ENCODE measurements around the gene GABRE. TPM values are rescaled to one million over a fixed set of nuclear protein-coding genes. Genes with fewer than 3 reads are reported as not detected.

Gene GABRE
- total RNA-seq, 4 donors from 2014 or later = 31.4 to 81.0 (median 73.4) TPM

DNA sequence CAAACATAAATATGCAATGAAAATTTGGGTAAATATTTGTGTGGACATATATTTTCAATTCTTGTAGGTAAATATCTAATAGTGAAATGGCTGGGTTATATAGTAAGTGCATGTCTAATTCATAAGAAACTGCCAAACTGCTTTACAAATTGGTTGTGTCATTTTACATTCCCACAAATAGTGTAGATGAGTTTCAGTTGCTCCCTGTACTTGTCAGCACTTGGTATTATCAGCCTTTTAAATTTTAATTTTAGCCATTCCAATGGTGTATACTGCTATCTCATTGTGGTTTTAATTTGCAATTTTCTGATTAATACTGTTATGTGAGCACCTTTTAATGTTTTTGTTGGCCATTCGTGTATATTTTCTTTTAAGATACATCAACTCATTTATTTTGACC, 23.1 kb upstream of the GABRE start:
- no peaks in the 10 kb centered on the region for H3K36me3 ChIP-seq
- TF ChIP-seq POLR2AphosphoS5 (IDR thresholded peaks at IDR 0.05) (no peak), EP300 (IDR thresholded peaks at IDR 0.05; ENCODE audit: low read depth) (no peak), POLR2A (IDR thresholded peaks at IDR 0.05) (no peak)
- TF ChIP-seq, protein P1, sequence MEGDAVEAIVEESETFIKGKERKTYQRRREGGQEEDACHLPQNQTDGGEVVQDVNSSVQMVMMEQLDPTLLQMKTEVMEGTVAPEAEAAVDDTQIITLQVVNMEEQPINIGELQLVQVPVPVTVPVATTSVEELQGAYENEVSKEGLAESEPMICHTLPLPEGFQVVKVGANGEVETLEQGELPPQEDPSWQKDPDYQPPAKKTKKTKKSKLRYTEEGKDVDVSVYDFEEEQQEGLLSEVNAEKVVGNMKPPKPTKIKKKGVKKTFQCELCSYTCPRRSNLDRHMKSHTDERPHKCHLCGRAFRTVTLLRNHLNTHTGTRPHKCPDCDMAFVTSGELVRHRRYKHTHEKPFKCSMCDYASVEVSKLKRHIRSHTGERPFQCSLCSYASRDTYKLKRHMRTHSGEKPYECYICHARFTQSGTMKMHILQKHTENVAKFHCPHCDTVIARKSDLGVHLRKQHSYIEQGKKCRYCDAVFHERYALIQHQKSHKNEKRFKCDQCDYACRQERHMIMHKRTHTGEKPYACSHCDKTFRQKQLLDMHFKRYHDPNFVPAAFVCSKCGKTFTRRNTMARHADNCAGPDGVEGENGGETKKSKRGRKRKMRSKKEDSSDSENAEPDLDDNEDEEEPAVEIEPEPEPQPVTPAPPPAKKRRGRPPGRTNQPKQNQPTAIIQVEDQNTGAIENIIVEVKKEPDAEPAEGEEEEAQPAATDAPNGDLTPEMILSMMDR (IDR thresholded peaks at IDR 0.05) = no peak
- 71 to 84% methylated on average over 1 of the region's 1 CpG for WGBS, 2 donors (ENCODE audit: low coverage in 1 of 2)
- H3K9me3 ChIP-seq = no peaks in the 10 kb centered on the region
- H3K4me3 ChIP-seq = no peak overlapping the region
- no peaks in the 10 kb centered on the region for H3K27me3 ChIP-seq
- no peak for DNase-seq
- in situ Hi-C loops (cut with MboI; ENCODE audit: low pct_ligation_motif_present in 1 of 4, low pct_unique_long_range_greater_than_20kb in 1 of 4, low sequenced_read_pairs in 3 of 4) = no loop called here
- intact Hi-C loops (cut with DNase I; ENCODE audit: low total_unique reads) = no loop called here
- no peak overlapping the region for H3K27ac ChIP-seq
- no peaks in the 10 kb centered on the region for H3K4me1 ChIP-seq

- no peak for TF ChIP-seq POLR2AphosphoS5 (IDR thresholded peaks at IDR 0.05)
- no peak for TF ChIP-seq EP300 (IDR thresholded peaks at IDR 0.05; ENCODE audit: low read depth)
- TF ChIP-seq, protein P1 (IDR thresholded peaks at IDR 0.05) = no peak
- no peak for TF ChIP-seq POLR2A (IDR thresholded peaks at IDR 0.05)
- Histone ChIP-seq H3K4me1 (no peaks in the 10 kb centered on the region), H3K27ac (no peak overlapping the region), H3K36me3 (no peaks in the 10 kb centered on the region), H3K4me3 (no peak overlapping the region), H3K27me3 (no peaks in the 10 kb centered on the region), H3K9me3 (no peaks in the 10 kb centered on the region)
- DNase-seq = no peak
- 52% methylated on average over 5 of the region's 5 CpGs; no CpG with 5 or more reads in 1 of the 2 donors for WGBS, 2 donors (ENCODE audit: low coverage in 1 of 2)
- in situ Hi-C loops (cut with MboI; ENCODE audit: low pct_ligation_motif_present in 1 of 4, low pct_unique_long_range_greater_than_20kb in 1 of 4, low sequenced_read_pairs in 3 of 4) (no loop called here), intact Hi-C loops (cut with DNase I; ENCODE audit: low total_unique reads) (no loop called here)
Observed at GRCh38 chrX:151996347-151996746, 21.9 kb upstream of the GABRE start.

- no peaks in the 10 kb centered on the region for H3K36me3 ChIP-seq
- no peaks in the 10 kb centered on the region for H3K4me1 ChIP-seq
- no peak overlapping the region for H3K4me3 ChIP-seq
- no peak overlapping the region for H3K27ac ChIP-seq
- no peak for DNase-seq
- WGBS, 2 donors (ENCODE audit: low coverage in 1 of 2) = 76% methylated on average over 3 of the region's 3 CpGs; no CpG with 5 or more reads in 1 of the 2 donors
- in situ Hi-C loops (cut with MboI; ENCODE audit: low pct_ligation_motif_present in 1 of 4, low pct_unique_long_range_greater_than_20kb in 1 of 4, low sequenced_read_pairs in 3 of 4) (no loop called here), intact Hi-C loops (cut with DNase I; ENCODE audit: low total_unique reads) (no loop called here)
- no peaks in the 10 kb centered on the region for H3K9me3 ChIP-seq
- no peaks in the 10 kb centered on the region for H3K27me3 ChIP-seq
- TF ChIP-seq POLR2AphosphoS5 (IDR thresholded peaks at IDR 0.05) (no peak), EP300 (IDR thresholded peaks at IDR 0.05; ENCODE audit: low read depth) (no peak)
Observed at GRCh38 chrX:151994476-151994875, 20.0 kb upstream of the GABRE start.

GRCh38 chrX:151988706-151989299, 14.3 kb upstream of the GABRE start:
- no peaks in the 10 kb centered on the region for H3K27me3 ChIP-seq
- no peak for DNase-seq
- WGBS, 2 donors (ENCODE audit: low coverage in 1 of 2) = 75 to 83% methylated on average over 1 to 3 of the region's 3 CpGs
- intact Hi-C loops (cut with DNase I; ENCODE audit: low total_unique reads) = no loop called here
- H3K4me3 ChIP-seq = no peak overlapping the region
- H3K36me3 ChIP-seq = no peaks in the 10 kb centered on the region
- peaks cover 0 to 3% (median 0%) of the 10 kb centered on the region in 4 donors for H3K4me1 ChIP-seq
- TF ChIP-seq POLR2A (IDR thresholded peaks at IDR 0.05) (no peak), POLR2AphosphoS5 (IDR thresholded peaks at IDR 0.05) (no peak), EP300 (IDR thresholded peaks at IDR 0.05; ENCODE audit: low read depth) (no peak)
- TF ChIP-seq, protein P1 (IDR thresholded peaks at IDR 0.05) = no peak
- no peaks in the 10 kb centered on the region for H3K9me3 ChIP-seq
- no peak overlapping the region for H3K27ac ChIP-seq
- in situ Hi-C loops (cut with MboI; ENCODE audit: low pct_ligation_motif_present in 1 of 4, low pct_unique_long_range_greater_than_20kb in 1 of 4, low sequenced_read_pairs in 3 of 4) = no loop called here

DNA sequence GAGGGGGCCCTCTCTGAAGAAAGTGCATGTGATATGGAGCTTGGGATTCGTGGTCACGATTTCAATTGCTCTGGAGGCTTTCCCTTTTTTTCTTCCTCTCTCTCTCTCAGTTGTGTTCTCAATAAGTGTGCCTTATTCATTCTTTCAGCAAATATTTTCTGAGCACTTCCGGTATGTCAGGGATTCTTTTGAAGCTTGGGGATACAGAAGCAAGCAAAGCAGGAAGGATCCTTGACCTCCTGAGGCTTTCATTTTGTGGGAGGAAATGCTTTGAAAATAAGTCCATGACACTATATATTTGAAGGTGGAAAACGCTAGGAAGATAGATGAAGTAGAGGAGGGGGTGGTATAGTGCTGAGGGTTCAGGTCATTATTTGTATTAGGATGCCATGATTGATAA, 12.6 kb upstream of the GABRE start:
- intact Hi-C loops (cut with DNase I; ENCODE audit: low total_unique reads) = no loop called here
- no peak for DNase-seq
- H3K9me3 ChIP-seq = no peaks in the 10 kb centered on the region
- no peak for TF ChIP-seq POLR2AphosphoS5 (IDR thresholded peaks at IDR 0.05)
- no peak for TF ChIP-seq POLR2A (IDR thresholded peaks at IDR 0.05)
- TF ChIP-seq EP300 (IDR thresholded peaks at IDR 0.05; ENCODE audit: low read depth) = no peak
- TF ChIP-seq, protein P1 (IDR thresholded peaks at IDR 0.05) = no peak
- H3K27me3 ChIP-seq = no peaks in the 10 kb centered on the region
- H3K36me3 ChIP-seq = no peaks in the 10 kb centered on the region
- in situ Hi-C loops (cut with MboI; ENCODE audit: low pct_ligation_motif_present in 1 of 4, low pct_unique_long_range_greater_than_20kb in 1 of 4, low sequenced_read_pairs in 3 of 4) = no loop called here
- WGBS, 2 donors (ENCODE audit: low coverage in 1 of 2) = 68 to 88% methylated on average over 3 to 4 of the region's 4 CpGs
- H3K27ac ChIP-seq = no peak overlapping the region
- H3K4me1 ChIP-seq = peaks cover 0 to 7% (median 2%) of the 10 kb centered on the region in 4 donors
- no peak overlapping the region for H3K4me3 ChIP-seq

Data from transverse colon (tissue), 4 donors.